IMR-90 (cell line): Measurements from ENCODE around the gene GGT5.
"Not testable (repeated sequence)": the region's sequence is repeated elsewhere in the genome, so short reads cannot be mapped to it uniquely, and the experiment has no call there.

ENCODE experiments used
- BHLHE40 ChIP-seq: fragments of 150-350 bp; IDR thresholded peaks from 2 replicates; pipeline ENCODE4 v1.6.1; 2016; ENCODE audit warnings: mild to moderate bottlenecking, low read depth, low read length
- CEBPB ChIP-seq: IDR thresholded peaks from 2 replicates; pipeline ENCODE4 v1.6.1; 2012; ENCODE audit warnings: low read depth, low read length, improper control_type of control experiment
- MAFK ChIP-seq: IDR thresholded peaks from 2 replicates; pipeline ENCODE4 v1.6.1; 2012; ENCODE audit warnings: low read depth, low read length, improper control_type of control experiment
- MAZ ChIP-seq: IDR thresholded peaks from 2 replicates; pipeline ENCODE4 v1.6.1; 2012; ENCODE audit warnings: low read depth, mild to moderate bottlenecking, low read length, improper control_type of control experiment, moderate library complexity, borderline replicate concordance
- MXI1 ChIP-seq: IDR thresholded peaks from 2 replicates; pipeline ENCODE4 v1.6.1; 2012; ENCODE audit warnings: low read depth, mild to moderate bottlenecking, low read length, moderate library complexity, borderline replicate concordance
- POLR2A ChIP-seq: IDR thresholded peaks from 2 replicates; pipeline ENCODE4 v1.6.1; 2012; ENCODE audit warnings: mild to moderate bottlenecking, low read depth, low read length
- RAD21 ChIP-seq: IDR thresholded peaks from 2 replicates; pipeline ENCODE4 v1.6.1; 2012; ENCODE audit warnings: low read length, improper control_type of control experiment
- RCOR1 ChIP-seq: IDR thresholded peaks from 2 replicates; pipeline ENCODE4 v1.6.1; 2012; ENCODE audit warnings: mild to moderate bottlenecking, low read length, improper control_type of control experiment; ENCODE audit not compliant: insufficient replicate concordance
- TF ChIP-seq, protein P1 (sequence below): conservative IDR thresholded peaks from 2 replicates; pipeline ENCODE4 v1.5.1; 2012; ENCODE audit warnings: mild to moderate bottlenecking, low read depth, low read length, improper control_type of control experiment
- TF ChIP-seq, protein P2 (sequence below): fragments of 150-350 bp; IDR thresholded peaks from 2 replicates; pipeline ENCODE4 v1.6.1; 2016; ENCODE audit warnings: low read depth, mild to moderate bottlenecking, low read length, moderate library complexity, borderline replicate concordance

DNA sequence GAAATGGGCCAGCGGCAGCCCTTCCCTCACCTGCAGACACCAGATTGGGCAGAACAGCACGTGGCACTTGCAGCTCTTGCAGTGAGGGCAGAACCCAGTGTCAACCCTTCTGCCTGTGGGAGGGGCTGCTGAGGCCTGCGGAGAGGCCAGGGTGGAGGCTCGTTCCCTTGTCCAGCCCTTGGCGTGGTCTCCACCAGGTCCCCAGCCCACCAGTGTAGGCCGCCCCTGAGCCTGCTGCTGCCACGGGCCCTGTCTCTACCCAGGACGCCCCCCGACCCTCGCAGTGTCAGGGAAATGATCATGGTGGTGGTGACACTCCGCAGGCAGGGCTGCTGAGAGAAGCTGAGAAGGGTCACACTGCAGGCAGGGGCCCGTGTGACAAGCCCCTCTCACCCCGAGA, 11.3 kb upstream of the GGT5 start:
- TF ChIP-seq, protein P1, sequence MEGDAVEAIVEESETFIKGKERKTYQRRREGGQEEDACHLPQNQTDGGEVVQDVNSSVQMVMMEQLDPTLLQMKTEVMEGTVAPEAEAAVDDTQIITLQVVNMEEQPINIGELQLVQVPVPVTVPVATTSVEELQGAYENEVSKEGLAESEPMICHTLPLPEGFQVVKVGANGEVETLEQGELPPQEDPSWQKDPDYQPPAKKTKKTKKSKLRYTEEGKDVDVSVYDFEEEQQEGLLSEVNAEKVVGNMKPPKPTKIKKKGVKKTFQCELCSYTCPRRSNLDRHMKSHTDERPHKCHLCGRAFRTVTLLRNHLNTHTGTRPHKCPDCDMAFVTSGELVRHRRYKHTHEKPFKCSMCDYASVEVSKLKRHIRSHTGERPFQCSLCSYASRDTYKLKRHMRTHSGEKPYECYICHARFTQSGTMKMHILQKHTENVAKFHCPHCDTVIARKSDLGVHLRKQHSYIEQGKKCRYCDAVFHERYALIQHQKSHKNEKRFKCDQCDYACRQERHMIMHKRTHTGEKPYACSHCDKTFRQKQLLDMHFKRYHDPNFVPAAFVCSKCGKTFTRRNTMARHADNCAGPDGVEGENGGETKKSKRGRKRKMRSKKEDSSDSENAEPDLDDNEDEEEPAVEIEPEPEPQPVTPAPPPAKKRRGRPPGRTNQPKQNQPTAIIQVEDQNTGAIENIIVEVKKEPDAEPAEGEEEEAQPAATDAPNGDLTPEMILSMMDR: not testable (repeated sequence)
- TF ChIP-seq BHLHE40, POLR2A, RCOR1, MAFK, MXI1, MAZ, RAD21, CEBPB: not testable (repeated sequence)
- TF ChIP-seq, protein P2, sequence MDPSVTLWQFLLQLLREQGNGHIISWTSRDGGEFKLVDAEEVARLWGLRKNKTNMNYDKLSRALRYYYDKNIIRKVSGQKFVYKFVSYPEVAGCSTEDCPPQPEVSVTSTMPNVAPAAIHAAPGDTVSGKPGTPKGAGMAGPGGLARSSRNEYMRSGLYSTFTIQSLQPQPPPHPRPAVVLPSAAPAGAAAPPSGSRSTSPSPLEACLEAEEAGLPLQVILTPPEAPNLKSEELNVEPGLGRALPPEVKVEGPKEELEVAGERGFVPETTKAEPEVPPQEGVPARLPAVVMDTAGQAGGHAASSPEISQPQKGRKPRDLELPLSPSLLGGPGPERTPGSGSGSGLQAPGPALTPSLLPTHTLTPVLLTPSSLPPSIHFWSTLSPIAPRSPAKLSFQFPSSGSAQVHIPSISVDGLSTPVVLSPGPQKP: not testable (repeated sequence)
